Esophagus (tissue), 2 donors: Measurements from ENCODE around the gene PLK5. TPM values are rescaled to one million over a fixed set of nuclear protein-coding genes. Genes with fewer than 3 reads are reported as not detected.
A peak's percentile ranks its signal among the peaks of the same experiment; 100 is the strongest.

Experiments used
- H3K27ac ChIP-seq, 2 donors: one replicate each; pipeline ENCODE4 v1.5.1; 2013; ENCODE audit warnings: low read depth in 2 of 2, mild to moderate bottlenecking in 2 of 2, inconsistent platforms in 1 of 2, low read length in 1 of 2, moderate library complexity in 1 of 2
- H3K27me3 ChIP-seq, 2 donors: one replicate each; pipeline ENCODE4 v1.6.1; 2013; ENCODE audit warnings: low read length in 2 of 2, control low read depth in 1 of 2, mild to moderate bottlenecking in 1 of 2; ENCODE audit not compliant: insufficient read depth in 2 of 2, control insufficient read depth in 1 of 2
- H3K36me3 ChIP-seq, 2 donors: one replicate each; pipeline ENCODE4 v1.6.1; 2013; ENCODE audit warnings: low read length in 1 of 2; ENCODE audit not compliant: control insufficient read depth in 2 of 2, insufficient read depth in 2 of 2
- H3K4me1 ChIP-seq, 2 donors: one replicate each; pipeline ENCODE4 v1.6.1; 2013; ENCODE audit warnings: low read length in 1 of 2; ENCODE audit not compliant: control insufficient read depth in 2 of 2, insufficient read depth in 2 of 2
- H3K4me3 ChIP-seq, 2 donors: one replicate each; pipeline ENCODE4 v1.5.1; 2013; ENCODE audit warnings: low read length in 2 of 2, mild to moderate bottlenecking in 2 of 2, low read depth in 1 of 2, moderate library complexity in 1 of 2
- H3K9me3 ChIP-seq, 2 donors: one replicate each; pipeline ENCODE4 v1.6.1; 2013; ENCODE audit warnings: mild to moderate bottlenecking in 2 of 2, low read depth in 1 of 2, low read length in 1 of 2, moderate library complexity in 1 of 2; ENCODE audit not compliant: control insufficient read depth in 2 of 2, insufficient read depth in 1 of 2
- WGBS, 2 donors: extraction: QIAGEN DNeasy Blood & Tissue Kit; methylation state at CpG; one replicate each; pipeline ENCODE4 v1.1.7; 2013; 5-methylcytosine and 5-hydroxymethylcytosine counted together
- polyA plus RNA-seq, 2 donors: library from polyadenylated mRNA; stranded (reverse); fragments of 200-250 nt; gene quantifications; one replicate each; pipeline ENCODE4 v1.2.3, GENCODE V29; 2013
- donor health status: healthy with polysubstance abuse.
- donor health status: Bipolar disorder and iron deficiency.

Gene PLK5
- polyA plus RNA-seq, 2 donors: 0.13 to 0.53 TPM

DNA sequence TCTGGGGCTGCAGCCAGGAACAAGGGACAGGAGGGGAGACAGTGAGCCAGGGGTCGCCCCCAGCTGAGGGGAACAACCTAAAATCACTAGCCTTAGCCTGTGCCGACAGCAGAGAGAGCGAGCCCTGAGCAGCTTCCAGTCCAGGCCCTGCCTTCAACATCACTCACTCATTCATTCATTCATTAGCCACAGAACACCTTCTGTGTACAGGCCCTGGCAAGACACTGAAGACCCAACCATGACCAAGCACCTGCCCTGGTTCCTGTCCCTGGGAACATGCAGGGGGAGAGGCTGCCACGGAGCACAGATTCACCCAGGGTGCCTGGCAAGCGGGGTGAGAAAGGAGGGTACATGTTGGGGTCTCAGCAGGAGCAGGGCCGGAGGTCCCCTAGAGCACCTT, 39.4 kb downstream of the PLK5 start:
- Histone ChIP-seq H3K27ac (no peak overlapping the region), H3K27me3 (no peaks in the 10 kb centered on the region), H3K4me3 (no peak overlapping the region), H3K9me3 (no peaks in the 10 kb centered on the region), H3K36me3 (no peaks in the 10 kb centered on the region), H3K4me1 (peaks cover 0 to 6% of the 10 kb centered on the region in 2 donors)
- 90 to 93% methylated on average over 6 of the region's 6 CpGs for WGBS, 2 donors

GRCh38 chr19:1566392-1567115, 42.7 kb downstream of the PLK5 start:
- Histone ChIP-seq H3K27me3 (no peaks in the 10 kb centered on the region), H3K36me3 (no peaks in the 10 kb centered on the region), H3K9me3 (no peaks in the 10 kb centered on the region), H3K4me3 (peak overlapping the region; percentile 64 to 65), H3K4me1 (peaks cover 0 to 6% of the 10 kb centered on the region in 2 donors), H3K27ac (peak overlapping the region; percentile 75 to 86)
- 9 to 16% methylated on average over 13 to 42 of the region's 42 CpGs for WGBS, 2 donors

GRCh38 chr19:1567116-1567847, 43.4 kb downstream of the PLK5 start:
- no peaks in the 10 kb centered on the region for H3K36me3 ChIP-seq
- H3K9me3 ChIP-seq: no peaks in the 10 kb centered on the region
- H3K27ac ChIP-seq: peak overlapping the region; percentile 75 to 86
- H3K4me3 ChIP-seq: peak overlapping the region; percentile 64 to 65
- peaks cover 0 to 6% of the 10 kb centered on the region in 2 donors for H3K4me1 ChIP-seq
- 1% methylated on average over 65 to 108 of the region's 108 CpGs for WGBS, 2 donors
- H3K27me3 ChIP-seq: no peaks in the 10 kb centered on the region

DNA sequence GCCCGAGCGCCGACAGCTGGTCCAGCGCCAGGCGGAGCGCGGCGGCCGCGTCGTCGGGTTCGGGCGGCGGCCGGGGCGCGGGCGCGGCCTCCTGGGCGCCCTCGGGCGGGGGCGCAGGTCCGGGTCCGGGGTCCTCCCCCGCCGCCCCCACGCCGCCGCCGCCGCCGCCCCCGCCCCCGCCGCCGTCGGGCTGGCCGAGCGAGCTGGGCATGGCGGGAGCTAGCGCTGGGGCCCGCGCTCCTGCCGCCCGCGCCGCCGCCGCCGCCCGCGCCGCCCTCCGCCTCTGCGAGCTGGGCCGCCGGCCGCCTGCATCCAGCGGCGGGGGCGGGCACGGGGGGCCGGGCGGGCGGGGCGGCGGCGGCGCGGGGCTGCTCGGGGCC, 44.0 kb downstream of the PLK5 start:
- 1% methylated on average over 71 of the region's 73 CpGs; no CpG with 5 or more reads in 1 of the 2 donors for WGBS, 2 donors
- peak overlapping the region in 1 of 2 donors; percentile 75 for H3K27ac ChIP-seq
- peaks cover 0 to 6% of the 10 kb centered on the region in 2 donors for H3K4me1 ChIP-seq

DNA sequence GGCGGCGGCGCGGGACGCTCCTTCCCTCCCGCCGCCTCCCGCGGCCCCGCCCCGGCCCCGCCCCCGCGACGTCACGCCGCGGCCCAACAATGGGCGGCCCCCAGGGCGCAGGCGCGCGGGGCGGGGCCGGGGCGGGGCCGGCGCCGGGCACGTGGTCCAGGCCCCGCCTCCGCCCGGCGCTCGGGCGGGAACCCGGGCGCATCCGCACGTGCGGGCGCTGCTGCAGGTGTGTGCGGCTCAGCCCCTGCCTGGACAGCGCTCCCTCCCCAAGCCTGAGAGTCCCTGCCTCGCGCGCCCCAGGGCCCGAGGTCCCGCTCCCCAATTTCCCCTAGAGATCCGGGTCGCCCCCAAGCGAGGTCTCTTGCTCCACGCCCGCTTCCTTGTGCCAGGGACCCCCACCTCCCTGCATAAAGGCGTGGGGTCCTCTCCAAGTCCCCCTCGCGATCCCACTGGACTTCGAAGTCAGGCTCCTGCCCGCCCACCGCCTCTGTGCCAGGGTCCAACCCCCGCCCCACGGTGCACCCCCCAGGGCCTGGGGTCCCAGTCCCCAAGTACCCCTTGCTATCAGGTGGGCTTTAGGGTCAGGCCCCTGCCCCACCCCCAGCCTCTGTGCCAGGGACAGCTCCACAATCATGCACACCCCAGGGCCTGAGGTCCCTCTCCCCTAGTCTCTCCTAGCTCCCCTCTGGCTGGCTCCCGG, 44.6 kb downstream of the PLK5 start, which contains the start of gene MEX3D:
TSS of gene MEX3D (minus strand) at position 6 of the 700 bp plus-strand sequence. CDS start 267 bp downstream, outside the sequence.
- no peaks in the 10 kb centered on the region for H3K9me3 ChIP-seq
- H3K27me3 ChIP-seq: no peaks in the 10 kb centered on the region
- H3K36me3 ChIP-seq: no peaks in the 10 kb centered on the region
- H3K27ac ChIP-seq: peak within 1 kb of the TSS; percentile 75 to 86
- peak within 1 kb of the TSS; percentile 64 to 65 for H3K4me3 ChIP-seq
- 8 to 15% methylated on average over 31 to 63 of the region's 63 CpGs for WGBS, 2 donors
- peaks cover 0 to 6% of the 10 kb centered on the region in 2 donors for H3K4me1 ChIP-seq

More for the DNA sequence above, 44.0 kb downstream of the PLK5 start:
- no peaks in the 10 kb centered on the region for H3K27me3 ChIP-seq
- no peaks in the 10 kb centered on the region for H3K36me3 ChIP-seq
- H3K9me3 ChIP-seq: no peaks in the 10 kb centered on the region
- H3K4me3 ChIP-seq: peak overlapping the region in 1 of 2 donors; percentile 65

- no peaks in the 10 kb centered on the region for H3K27me3 ChIP-seq
- no peak overlapping the region for H3K27ac ChIP-seq
- H3K4me3 ChIP-seq: no peak overlapping the region
- WGBS, 2 donors: 75% methylated on average over 4 of the region's 4 CpGs
- peaks cover 0 to 6% of the 10 kb centered on the region in 2 donors for H3K4me1 ChIP-seq
- H3K9me3 ChIP-seq: no peaks in the 10 kb centered on the region
- H3K36me3 ChIP-seq: no peaks in the 10 kb centered on the region
These were observed 46.1 kb downstream of the PLK5 start for GRCh38 chr19:1569997-1570396.

GRCh38 chr19:1570836-1571235, 47.0 kb downstream of the PLK5 start:
- WGBS, 2 donors: 96 to 97% methylated on average over 13 of the region's 13 CpGs
- Histone ChIP-seq H3K27me3 (no peaks in the 10 kb centered on the region), H3K36me3 (no peaks in the 10 kb centered on the region), H3K9me3 (no peaks in the 10 kb centered on the region), H3K4me3 (no peak overlapping the region), H3K4me1 (peaks cover 0 to 4% of the 10 kb centered on the region in 2 donors), H3K27ac (no peak overlapping the region)

DNA sequence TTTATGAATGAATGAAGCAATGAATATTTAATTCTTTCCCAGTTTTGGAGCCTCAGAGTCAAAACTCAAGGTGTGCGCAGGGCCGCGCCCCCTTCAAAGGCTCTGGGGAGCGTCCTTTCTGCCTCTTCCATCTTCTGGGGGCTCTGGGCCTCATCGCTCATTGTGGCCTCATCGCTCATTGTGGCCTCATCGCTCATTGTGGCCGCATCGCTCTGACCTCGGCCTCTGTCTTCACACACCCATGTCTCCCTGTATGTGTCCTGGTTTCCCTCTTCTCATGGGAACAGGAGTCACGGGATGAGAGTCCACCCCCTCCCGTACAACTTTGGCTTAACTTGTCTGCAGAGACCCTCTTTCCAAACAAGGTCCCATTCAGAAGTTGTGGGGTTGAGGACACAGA, 47.5 kb downstream of the PLK5 start:
- Histone ChIP-seq H3K4me3 (no peak overlapping the region), H3K27me3 (no peaks in the 10 kb centered on the region), H3K9me3 (no peaks in the 10 kb centered on the region), H3K36me3 (no peaks in the 10 kb centered on the region), H3K27ac (no peak overlapping the region), H3K4me1 (no peaks in the 10 kb centered on the region)
- WGBS, 2 donors: 89 to 92% methylated on average over 12 of the region's 12 CpGs

DNA sequence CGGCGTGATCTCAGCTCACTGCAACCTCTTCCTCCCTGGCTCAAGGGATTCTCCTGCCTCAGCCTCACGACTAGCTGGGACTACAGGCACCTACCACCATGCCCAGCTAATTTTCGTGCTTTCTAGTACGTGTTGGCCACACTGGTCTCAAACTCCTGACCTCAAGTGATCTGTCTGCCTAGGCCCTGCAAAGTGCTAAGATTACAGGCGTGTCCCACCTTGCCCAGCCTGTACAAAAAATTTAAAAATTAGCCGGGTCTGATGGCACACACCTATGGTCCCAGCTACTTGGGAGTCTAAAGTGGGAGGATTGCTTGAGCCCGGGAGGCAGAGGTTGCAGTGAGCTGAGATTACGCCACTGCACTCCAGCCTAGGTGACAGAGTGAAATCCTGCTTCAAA, 48.9 kb downstream of the PLK5 start:
- peaks cover 6 to 13% of the 10 kb centered on the region in 2 donors for H3K36me3 ChIP-seq
- H3K4me1 ChIP-seq: no peaks in the 10 kb centered on the region
- H3K9me3 ChIP-seq: no peaks in the 10 kb centered on the region
- H3K4me3 ChIP-seq: no peak overlapping the region
- WGBS, 2 donors: 77 to 80% methylated on average over 9 of the region's 9 CpGs
- no peaks in the 10 kb centered on the region for H3K27me3 ChIP-seq
- H3K27ac ChIP-seq: no peak overlapping the region
